Measurements from ENCODE around the gene OLIG1. TPM values are rescaled to one million over a fixed set of nuclear protein-coding genes. Genes with fewer than 3 reads are reported as not detected.

Gene OLIG1
- total and polyA plus RNA-seq, 10 of the 15 experiments (the other 5 are each of a cell fraction or from before 2014, with no cell fraction given): not detected

DNA sequence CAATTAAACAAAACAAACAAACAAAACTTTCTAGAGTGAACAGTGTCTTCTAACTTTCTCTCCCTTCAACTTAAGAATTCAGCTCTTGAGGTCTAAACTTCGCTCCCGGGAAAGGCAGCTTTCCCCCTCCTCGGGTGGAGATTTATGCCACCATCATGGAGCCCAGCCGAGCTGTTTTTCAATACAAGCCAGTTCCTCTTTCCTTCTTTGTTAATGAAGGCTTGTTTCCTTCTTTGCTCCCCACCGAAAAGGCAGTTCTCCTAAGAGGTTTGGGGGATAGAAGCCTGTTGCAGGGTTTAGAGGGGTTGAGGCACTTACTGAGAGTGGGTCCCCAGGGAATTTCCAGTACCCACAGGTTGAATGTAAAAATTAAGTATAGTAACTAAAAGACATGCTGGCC lies 26.5 kb downstream of the OLIG1 start:
- SMC1A ChIA-PET (ENCODE audit: uncharacterized antibody, unreplicated experiment): no interaction called here
- TF ChIP-seq SPI1 (IDR thresholded peaks at IDR 0.05; ENCODE audit: borderline replicate concordance, insufficient read depth, low read depth, low read length) (peak; percentile 76), ZNF274 (IDR thresholded peaks at IDR 0.05; ENCODE audit: insufficient read depth, insufficient read length) (no peak)
- TF ChIP-seq, protein P1, sequence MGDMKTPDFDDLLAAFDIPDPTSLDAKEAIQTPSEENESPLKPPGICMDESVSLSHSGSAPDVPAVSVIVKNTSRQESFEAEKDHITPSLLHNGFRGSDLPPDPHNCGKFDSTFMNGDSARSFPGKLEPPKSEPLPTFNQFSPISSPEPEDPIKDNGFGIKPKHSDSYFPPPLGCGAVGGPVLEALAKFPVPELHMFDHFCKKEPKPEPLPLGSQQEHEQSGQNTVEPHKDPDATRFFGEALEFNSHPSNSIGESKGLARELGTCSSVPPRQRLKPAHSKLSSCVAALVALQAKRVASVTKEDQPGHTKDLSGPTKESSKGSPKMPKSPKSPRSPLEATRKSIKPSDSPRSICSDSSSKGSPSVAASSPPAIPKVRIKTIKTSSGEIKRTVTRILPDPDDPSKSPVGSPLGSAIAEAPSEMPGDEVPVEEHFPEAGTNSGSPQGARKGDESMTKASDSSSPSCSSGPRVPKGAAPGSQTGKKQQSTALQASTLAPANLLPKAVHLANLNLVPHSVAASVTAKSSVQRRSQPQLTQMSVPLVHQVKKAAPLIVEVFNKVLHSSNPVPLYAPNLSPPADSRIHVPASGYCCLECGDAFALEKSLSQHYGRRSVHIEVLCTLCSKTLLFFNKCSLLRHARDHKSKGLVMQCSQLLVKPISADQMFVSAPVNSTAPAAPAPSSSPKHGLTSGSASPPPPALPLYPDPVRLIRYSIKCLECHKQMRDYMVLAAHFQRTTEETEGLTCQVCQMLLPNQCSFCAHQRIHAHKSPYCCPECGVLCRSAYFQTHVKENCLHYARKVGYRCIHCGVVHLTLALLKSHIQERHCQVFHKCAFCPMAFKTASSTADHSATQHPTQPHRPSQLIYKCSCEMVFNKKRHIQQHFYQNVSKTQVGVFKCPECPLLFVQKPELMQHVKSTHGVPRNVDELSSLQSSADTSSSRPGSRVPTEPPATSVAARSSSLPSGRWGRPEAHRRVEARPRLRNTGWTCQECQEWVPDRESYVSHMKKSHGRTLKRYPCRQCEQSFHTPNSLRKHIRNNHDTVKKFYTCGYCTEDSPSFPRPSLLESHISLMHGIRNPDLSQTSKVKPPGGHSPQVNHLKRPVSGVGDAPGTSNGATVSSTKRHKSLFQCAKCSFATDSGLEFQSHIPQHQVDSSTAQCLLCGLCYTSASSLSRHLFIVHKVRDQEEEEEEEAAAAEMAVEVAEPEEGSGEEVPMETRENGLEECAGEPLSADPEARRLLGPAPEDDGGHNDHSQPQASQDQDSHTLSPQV (IDR thresholded peaks at IDR 0.05): no peak
- TF ChIP-seq, protein P2, sequence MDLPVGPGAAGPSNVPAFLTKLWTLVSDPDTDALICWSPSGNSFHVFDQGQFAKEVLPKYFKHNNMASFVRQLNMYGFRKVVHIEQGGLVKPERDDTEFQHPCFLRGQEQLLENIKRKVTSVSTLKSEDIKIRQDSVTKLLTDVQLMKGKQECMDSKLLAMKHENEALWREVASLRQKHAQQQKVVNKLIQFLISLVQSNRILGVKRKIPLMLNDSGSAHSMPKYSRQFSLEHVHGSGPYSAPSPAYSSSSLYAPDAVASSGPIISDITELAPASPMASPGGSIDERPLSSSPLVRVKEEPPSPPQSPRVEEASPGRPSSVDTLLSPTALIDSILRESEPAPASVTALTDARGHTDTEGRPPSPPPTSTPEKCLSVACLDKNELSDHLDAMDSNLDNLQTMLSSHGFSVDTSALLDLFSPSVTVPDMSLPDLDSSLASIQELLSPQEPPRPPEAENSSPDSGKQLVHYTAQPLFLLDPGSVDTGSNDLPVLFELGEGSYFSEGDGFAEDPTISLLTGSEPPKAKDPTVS (IDR thresholded peaks at IDR 0.05; ENCODE audit: low read depth, low read length): no peak
- CTCF ChIA-PET: interaction anchor here (0.6 kb wide), 1 partner anchor 1413 kb away, joined by 3 read pairs; no protein-coding TSS in a partner anchor
- no peak for DNase-seq (ENCODE audit: low read depth, low spot score)
- no TSS peak for BruUV-seq (replicated peaks)
- 2% methylated on average over 5 of the region's 5 CpGs for whole genome bisulfite sequencing (ENCODE audit: insufficient coverage, insufficient replicate concordance, low lambda C conversion rate, missing lambda C conversion rate)
- in situ Hi-C loops (cut with MboI): no loop called here
- H3K36me3 ChIP-seq (ENCODE audit: control insufficient read depth in 2 of 2, insufficient read depth in 2 of 2, low read length in 1 of 2): no peaks in the 10 kb centered on the region
- H3K79me2 ChIP-seq (ENCODE audit: control insufficient read depth, insufficient read depth, low read length): no peaks in the 10 kb centered on the region
- no peak overlapping the region for H3K4me3 ChIP-seq
- POLR2A ChIA-PET: interaction anchor here (0.7 kb wide), 1 partner anchor 15 kb away, joined by 3 read pairs; no protein-coding TSS in a partner anchor
- no peaks in the 10 kb centered on the region for H4K20me1 ChIP-seq (ENCODE audit: control insufficient read depth, insufficient read depth)
- no peak overlapping the region for H3K9ac ChIP-seq (ENCODE audit: control insufficient read depth, insufficient read depth, low read length)
- H3K4me2 ChIP-seq (ENCODE audit: control insufficient read depth, insufficient read depth): no peak overlapping the region
- no peaks in the 10 kb centered on the region for H3K9me3 ChIP-seq (replicated peaks; ENCODE audit: control insufficient read depth, insufficient read depth, low read length)
- H3K4me1 ChIP-seq (ENCODE audit: control insufficient read depth, insufficient read depth, low read length): no peaks in the 10 kb centered on the region
- H3K27ac ChIP-seq (ENCODE audit: control insufficient read depth, insufficient read depth): no peak overlapping the region
- ATAC-seq: no peak
- no peak overlapping the region for H2AFZ ChIP-seq (ENCODE audit: control insufficient read depth, low read depth, low read length)
- no peak for FAIRE-seq
- H3K27me3 ChIP-seq (replicated peaks in 1 of 2; ENCODE audit: control insufficient read depth in 2 of 2, insufficient read depth in 2 of 2, low read length in 1 of 2): no peaks in the 10 kb centered on the region
- RAD21 ChIA-PET (ENCODE audit: unreplicated experiment): no interaction called here
- intact Hi-C loops (cut with micrococcal nuclease; ENCODE audit: unreplicated experiment): no loop called here
